Transverse colon (tissue), 4 donors: ENCODE results near the gene BAG5. TPM values are rescaled to one million over a fixed set of nuclear protein-coding genes. Genes with fewer than 3 reads are reported as not detected.

Source experiments
- DNase-seq: peaks from one replicate; pipeline ENCODE4 v3.0.0-alpha.2; 2019
- H3K27ac ChIP-seq, 4 donors: fragments of 200-600 bp; sonication (generic); 2 replicates each; pipeline ENCODE4 v1.5.1; 2016 to 2018; ENCODE audit warnings: inconsistent platforms in 4 of 4
- H3K27me3 ChIP-seq: fragments of 200-600 bp; sonication (generic); 2 replicates; pipeline ENCODE4 v1.5.1; 2017; ENCODE audit warnings: inconsistent platforms
- H3K36me3 ChIP-seq, 4 donors: fragments of 200-600 bp; sonication (generic); 2 replicates each; pipeline ENCODE4 v1.5.1; 2017 to 2019; ENCODE audit warnings: inconsistent platforms in 4 of 4
- H3K4me1 ChIP-seq, 4 donors: fragments of 200-600 bp; sonication (generic); 2 replicates each; pipeline ENCODE4 v1.5.1; 2017 to 2020; ENCODE audit warnings: inconsistent platforms in 4 of 4
- H3K4me3 ChIP-seq, 4 donors: fragments of 200-600 bp; sonication (generic); 1 replicate in 1 of 4; 2 replicates in 3 of 4; pipeline versions ENCODE4 v1.5.1 to v1.6.1; 2017 to 2019; ENCODE audit warnings: inconsistent platforms in 4 of 4
- H3K9me3 ChIP-seq, 2 donors: fragments of 200-600 bp; sonication (generic); 2 replicates each; pipeline ENCODE4 v1.5.1; 2017 to 2019; ENCODE audit warnings: inconsistent platforms in 2 of 2
- CTCF ChIP-seq, 5 experiments: fragments of 200-600 bp in 3 of 5; fragments of 450-650 bp in 2 of 5; sonication (generic) in 3 of 5; IDR thresholded peaks; 1 replicate in 2 of 5; 2 replicates in 3 of 5; pipeline ENCODE4 v1.5.1; 2016 to 2017; ENCODE audit warnings: antibody characterized with exemption in 5 of 5, inconsistent platforms in 3 of 5, mild to moderate bottlenecking in 2 of 5, moderate library complexity in 1 of 5
- EP300 ChIP-seq: sonication (generic); formaldehyde crosslinking; IDR thresholded peaks from one replicate; pipeline ENCODE4 v1.6.1; 2017; ENCODE audit warnings: antibody characterized with exemption, low read depth
- POLR2A ChIP-seq: fragments of 450-650 bp; IDR thresholded peaks from one replicate; pipeline ENCODE4 v1.6.1; 2016; ENCODE audit warnings: antibody characterized with exemption, mild to moderate bottlenecking, moderate library complexity
- POLR2AphosphoS5 ChIP-seq, 3 donors: sonication (generic); formaldehyde crosslinking; IDR thresholded peaks; one replicate each; pipeline ENCODE4 v1.6.1; 2016; ENCODE audit warnings: antibody characterized with exemption in 3 of 3
- WGBS, 2 donors: methylation state at CpG; one replicate each; pipeline ENCODE4 v1.1.5; 2018; ENCODE audit warnings: low coverage in 1 of 2; 5-methylcytosine and 5-hydroxymethylcytosine counted together
- in situ Hi-C, 4 donors: fragments of 200-750 bp; cut with MboI; loops; one replicate each; pipeline versions ENCODE4 v1.15.0 to v1.15.1; 2017; ENCODE audit warnings: low sequenced_read_pairs in 3 of 4, low pct_ligation_motif_present in 1 of 4, low pct_unique_long_range_greater_than_20kb in 1 of 4
- intact Hi-C: fragments of 100-400 bp; cut with DNase I; formaldehyde crosslinking; loops from one replicate; pipeline ENCODE4 v1.15.1; 2023; ENCODE audit warnings: low total_unique reads
- total RNA-seq, 4 donors: library from RNA; depleted of rRNA; stranded (reverse); fragments of >200 nt; gene quantifications; one replicate each; pipeline ENCODE4 v1.1.0, GENCODE V29; 2016

Gene BAG5
- total RNA-seq, 4 donors from 2014 or later, result 10.8 to 26.3 (median 23.9) TPM

DNA sequence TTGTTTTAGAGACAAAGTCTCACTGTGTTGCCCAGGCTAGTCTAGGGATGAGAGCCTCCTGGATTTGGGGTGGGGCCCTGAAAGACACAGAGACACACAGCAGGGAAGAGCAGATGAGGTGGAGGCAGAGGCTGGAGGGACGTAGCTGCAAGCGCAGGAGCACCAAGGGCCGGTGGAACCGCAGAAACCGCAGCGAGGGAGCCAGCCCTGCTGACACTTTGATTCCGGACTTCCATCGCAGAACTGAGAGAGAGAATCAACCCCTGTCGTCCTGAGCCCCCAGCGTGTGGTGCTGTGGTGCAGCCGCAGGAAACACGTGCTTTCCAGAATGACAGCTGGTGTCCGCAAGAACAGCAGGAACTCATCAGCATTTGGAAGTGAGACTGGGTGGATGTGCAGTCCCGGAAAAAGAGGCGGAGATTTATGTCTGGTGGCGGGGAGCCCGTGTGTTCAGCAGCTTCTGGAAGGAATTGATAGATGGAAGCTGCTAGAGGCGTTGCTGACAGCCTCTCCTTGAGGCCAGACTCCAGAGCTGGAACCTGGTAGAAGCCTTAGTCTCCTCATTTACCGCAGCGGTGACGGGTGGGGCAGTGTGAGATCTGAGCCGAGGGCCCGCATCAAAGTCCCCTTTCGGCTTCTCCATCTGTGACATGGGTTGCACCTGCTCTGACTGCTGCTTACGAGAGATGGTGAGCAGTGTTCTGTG lies 44.7 kb upstream of the BAG5 start:
- H3K9me3 ChIP-seq, result peaks cover 0 to 13% of the 10 kb centered on the region in 2 donors
- intact Hi-C loops (no loop called here), in situ Hi-C loops (no loop called here)
- TF ChIP-seq POLR2A (no peak), CTCF (IDR thresholded peaks at IDR 0.05) (peak in 2 of 5 experiments; percentile 15 to 22), EP300 (no peak), POLR2AphosphoS5 (IDR thresholded peaks at IDR 0.05) (peak; percentile 92 to 95 (median 94))
- peak overlapping the region in 2 of 4 donors; percentile 20 to 39 for H3K4me3 ChIP-seq
- 1% methylated on average over 25 of the region's 25 CpGs; no CpG with 5 or more reads in 1 of the 2 donors for WGBS, 2 donors
- peaks cover 13% of the 10 kb centered on the region for H3K27me3 ChIP-seq
- DNase-seq, result peak; percentile 81
- H3K4me1 ChIP-seq, result peaks cover 4 to 22% (median 18%) of the 10 kb centered on the region in 4 donors
- H3K27ac ChIP-seq, result peak overlapping the region in 2 of 4 donors; percentile 31 to 35
- H3K36me3 ChIP-seq, result no peaks in the 10 kb centered on the region

GRCh38 chr14:103604620-103605019 lies 42.2 kb upstream of the BAG5 start:
- in situ Hi-C loops, result no loop called here
- 94 to 100% methylated on average over 2 to 5 of the region's 5 CpGs for WGBS, 2 donors
- TF ChIP-seq POLR2AphosphoS5 (IDR thresholded peaks at IDR 0.05) (no peak), CTCF (IDR thresholded peaks at IDR 0.05) (no peak), POLR2A (no peak), EP300 (no peak)

DNA sequence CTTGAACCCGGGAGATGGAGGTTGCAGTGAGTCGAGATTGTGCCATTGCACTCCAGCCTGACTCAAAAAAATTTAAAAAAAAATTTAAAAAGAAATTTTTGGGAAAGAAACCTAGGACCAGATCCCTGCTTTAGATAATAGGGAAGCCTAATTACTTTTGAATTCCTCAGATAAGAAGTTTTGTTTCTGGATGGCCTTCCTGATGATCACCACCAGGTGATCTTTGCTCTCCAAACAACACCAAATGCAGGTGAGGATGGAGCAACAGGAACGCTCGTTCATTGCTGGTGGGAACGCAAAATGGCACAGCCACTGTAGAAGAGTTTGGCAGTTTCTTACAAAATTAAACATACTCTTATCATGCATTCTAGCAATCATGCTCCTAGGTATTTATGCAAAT lies 38.0 kb upstream of the BAG5 start:
- TF ChIP-seq CTCF (IDR thresholded peaks at IDR 0.05), result no peak
- no peak for TF ChIP-seq POLR2A
- TF ChIP-seq POLR2AphosphoS5 (IDR thresholded peaks at IDR 0.05), result no peak
- no peak for TF ChIP-seq EP300
- 93 to 94% methylated on average over 5 of the region's 5 CpGs for WGBS, 2 donors
- peaks cover 0 to 3% (median 0%) of the 10 kb centered on the region in 4 donors for H3K4me1 ChIP-seq
- H3K27me3 ChIP-seq, result no peaks in the 10 kb centered on the region
- H3K36me3 ChIP-seq, result no peaks in the 10 kb centered on the region
- H3K9me3 ChIP-seq, result no peaks in the 10 kb centered on the region
- no peak overlapping the region for H3K4me3 ChIP-seq
- no peak for DNase-seq
- H3K27ac ChIP-seq, result no peak overlapping the region
- intact Hi-C loops, result no loop called here
- in situ Hi-C loops, result no loop called here

More at GRCh38 chr14:103604620-103605019, 42.2 kb upstream of the BAG5 start:
- Histone ChIP-seq H3K4me3 (no peak overlapping the region), H3K9me3 (no peaks in the 10 kb centered on the region), H3K4me1 (peaks cover 4 to 22% (median 18%) of the 10 kb centered on the region in 4 donors), H3K36me3 (no peaks in the 10 kb centered on the region), H3K27ac (no peak overlapping the region), H3K27me3 (peaks cover 13% of the 10 kb centered on the region)
- DNase-seq, result no peak
- intact Hi-C loops, result no loop called here

- Histone ChIP-seq H3K27ac (no peak overlapping the region), H3K9me3 (no peaks in the 10 kb centered on the region), H3K36me3 (no peaks in the 10 kb centered on the region), H3K4me1 (peaks cover 0 to 10% (median 0%) of the 10 kb centered on the region in 4 donors), H3K4me3 (no peak overlapping the region), H3K27me3 (no peaks in the 10 kb centered on the region)
- DNase-seq, result no peak
- in situ Hi-C loops (loop anchor here in 1 of 4 donors (25.0 kb wide), 1 partner anchor 315 kb away; a partner anchor contains a TSS), intact Hi-C loops (no loop called here)
- TF ChIP-seq POLR2A, result no peak
- no peak for TF ChIP-seq EP300
- no peak for TF ChIP-seq CTCF (IDR thresholded peaks at IDR 0.05)
- TF ChIP-seq POLR2AphosphoS5 (IDR thresholded peaks at IDR 0.05), result no peak
- WGBS, 2 donors, result 89 to 100% methylated on average over 5 to 9 of the region's 10 CpGs
Measured at GRCh38 chr14:103597623-103598377, 35.3 kb upstream of the BAG5 start.
